HG03469 (cell line): ENCODE results near the gene RGS19.
"Not testable (repeated sequence)": the region's sequence is repeated elsewhere in the genome, so short reads cannot be mapped to it uniquely, and the experiment has no call there.

Experiments used
- ATAC-seq: cut with Tn5 transposase; IDR thresholded peaks from one replicate; pipeline ENCODE4 v1.9.1; 2021; ENCODE audit warnings: mild to moderate bottlenecking, moderate library complexity, moderate number of reproducible peaks; ENCODE audit not compliant: unreplicated experiment

The RGS19 gene

DNA sequence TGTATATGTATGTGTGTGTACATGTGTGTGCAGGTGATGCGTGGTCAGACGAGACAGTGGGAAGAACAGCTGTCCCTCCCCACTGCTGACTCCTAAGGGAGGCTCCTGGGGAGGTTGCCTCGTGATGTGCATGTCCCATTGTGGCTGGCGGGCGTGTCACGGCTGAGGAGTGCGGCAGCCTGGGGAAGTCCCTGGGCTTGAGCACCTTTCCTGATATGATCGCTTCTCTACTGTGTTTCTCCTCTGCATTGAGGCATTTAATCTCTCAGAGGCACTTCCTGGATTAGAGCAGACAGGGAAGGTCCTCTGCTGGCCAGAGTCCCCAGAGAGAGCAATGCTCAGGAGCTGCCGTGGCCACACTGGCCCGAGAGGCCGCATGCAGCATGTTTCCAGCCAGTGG is 16.6 kb upstream of the RGS19 start:
- ATAC-seq = no peak

GRCh38 chr20:64095455-64095854 is 16.1 kb upstream of the RGS19 start:
- ATAC-seq = no peak

DNA sequence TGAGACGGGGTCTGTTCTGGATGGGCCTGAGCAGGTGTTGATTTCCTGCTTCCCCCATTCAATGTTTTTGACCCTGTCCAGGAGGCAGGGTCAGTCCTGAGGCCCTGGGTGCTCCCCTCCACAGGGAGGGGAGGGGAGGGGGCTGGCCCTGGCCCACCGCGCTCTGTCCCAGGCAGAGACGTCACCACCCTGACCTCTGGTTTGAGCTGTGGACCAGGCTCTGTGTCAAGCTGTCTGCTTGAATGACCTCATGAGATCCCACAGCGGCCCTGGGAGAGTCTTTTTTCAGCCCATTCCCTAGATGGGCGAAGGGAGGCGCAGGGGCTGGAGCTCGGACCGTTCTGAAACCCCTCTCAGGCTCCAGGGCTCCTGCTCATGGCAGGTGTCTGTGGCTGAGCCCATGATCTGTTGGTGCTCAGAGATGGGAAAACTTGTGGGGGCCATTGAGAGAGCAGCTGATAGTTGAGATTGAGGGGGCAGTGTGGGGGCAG is 13.7 kb upstream of the RGS19 start:
- ATAC-seq = no peak

DNA sequence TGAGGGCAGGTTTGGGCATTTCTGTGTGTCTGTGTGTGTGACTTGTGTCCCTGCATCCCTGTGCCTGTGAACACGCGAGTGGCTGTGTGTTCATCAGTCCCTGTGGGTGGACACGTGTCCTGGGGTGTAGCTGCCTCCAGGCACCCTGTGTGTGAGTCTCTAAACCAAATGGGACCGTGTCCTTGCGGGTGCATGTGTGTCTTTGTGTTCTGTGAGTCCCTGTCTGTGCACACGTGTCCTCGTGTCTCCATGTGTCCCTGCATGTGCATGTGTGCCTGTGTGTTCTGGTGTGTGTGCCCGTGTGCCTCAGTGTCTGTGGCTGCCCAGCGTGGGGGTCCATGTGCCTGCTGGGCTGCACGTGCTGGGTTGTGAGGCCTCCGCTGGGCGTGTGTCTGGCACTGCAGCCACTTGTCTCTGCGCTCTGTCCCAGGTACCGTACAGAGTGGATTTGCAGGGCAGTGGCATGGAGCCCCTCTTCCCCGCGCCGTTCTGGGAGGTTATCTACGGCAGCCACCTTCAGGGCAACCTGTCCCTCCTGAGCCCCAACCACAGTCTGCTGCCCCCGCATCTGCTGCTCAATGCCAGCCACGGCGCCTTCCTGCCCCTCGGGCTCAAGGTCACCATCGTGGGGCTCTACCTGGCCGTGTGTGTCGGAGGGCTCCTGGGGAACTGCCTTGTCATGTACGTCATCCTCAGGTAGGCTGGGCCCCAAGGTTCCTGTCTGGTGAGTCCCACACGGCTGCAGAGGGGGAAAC is 13.1 kb upstream of the RGS19 start:
- no peak for ATAC-seq

GRCh38 chr20:64091770-64092169 is 12.5 kb upstream of the RGS19 start:
- ATAC-seq = no peak

- ATAC-seq = no peak
Observed at GRCh38 chr20:64091340-64091739, 12.0 kb upstream of the RGS19 start.

DNA sequence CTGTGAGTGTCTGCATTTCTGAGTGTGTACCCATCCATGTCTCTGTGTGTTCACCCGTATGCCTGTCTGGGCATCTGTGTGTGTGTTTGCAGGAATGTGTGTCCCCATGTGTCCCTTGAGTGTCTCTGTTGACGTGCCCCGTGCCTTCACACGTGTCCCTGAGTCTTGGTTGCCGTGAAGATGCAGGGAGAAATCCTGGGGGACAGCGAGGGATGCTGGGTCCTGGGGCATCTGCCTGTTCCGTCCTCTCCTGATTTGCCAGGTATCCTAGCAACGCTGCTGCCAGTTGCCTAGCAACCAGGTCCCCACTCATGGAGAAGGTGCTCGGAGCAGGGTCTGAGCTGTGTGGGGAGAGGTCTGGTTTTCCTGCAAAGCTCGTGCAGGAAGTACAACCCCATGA is 10.8 kb upstream of the RGS19 start:
- ATAC-seq = no peak

DNA sequence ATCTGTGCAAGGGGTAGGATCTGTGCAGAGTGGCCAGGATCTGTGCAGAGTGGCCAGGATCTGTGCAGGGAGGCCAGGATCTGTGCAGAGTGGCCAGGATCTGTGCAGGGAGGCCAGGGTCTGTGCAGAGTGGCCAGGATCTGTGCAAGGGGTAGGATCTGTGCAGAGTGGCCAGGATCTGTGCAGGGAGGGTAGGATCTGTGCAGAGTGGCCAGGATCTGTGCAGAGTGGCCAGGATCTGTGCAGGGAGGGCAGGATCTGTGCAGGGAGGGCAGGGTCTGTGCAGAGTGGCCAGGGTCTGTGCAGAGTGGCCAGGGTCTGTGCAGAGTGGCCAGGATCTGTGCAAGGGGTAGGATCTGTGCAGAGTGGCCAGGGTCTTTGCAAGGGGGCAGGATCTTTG is 9.3 kb upstream of the RGS19 start:
- ATAC-seq = not testable (repeated sequence)

DNA sequence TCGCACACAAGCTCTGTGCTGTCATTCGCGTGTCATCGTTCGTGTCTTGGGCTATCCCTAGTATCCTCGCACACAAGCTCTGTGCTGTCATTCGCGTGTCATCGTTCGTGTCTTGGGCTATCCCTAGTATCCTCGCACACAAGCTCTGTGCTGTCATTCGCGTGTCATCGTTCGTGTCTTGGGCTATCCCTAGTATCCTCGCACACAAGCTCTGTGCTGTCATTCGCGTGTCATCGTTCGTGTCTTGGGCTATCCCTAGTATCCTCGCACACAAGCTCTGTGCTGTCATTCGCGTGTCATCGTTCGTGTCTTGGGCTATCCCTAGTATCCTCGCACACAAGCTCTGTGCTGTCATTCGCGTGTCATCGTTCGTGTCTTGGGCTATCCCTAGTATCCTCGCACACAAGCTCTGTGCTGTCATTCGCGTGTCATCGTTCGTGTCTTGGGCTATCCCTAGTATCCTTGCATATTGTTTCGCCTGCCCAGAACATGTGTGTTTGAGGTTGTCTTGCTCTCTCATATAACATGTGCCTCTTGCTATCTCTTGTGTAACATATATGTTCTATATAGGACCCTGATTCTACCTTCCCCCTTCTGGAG is 8.0 kb upstream of the RGS19 start:
- not testable (repeated sequence) for ATAC-seq

GRCh38 chr20:64086801-64087200 is 7.5 kb upstream of the RGS19 start:
- ATAC-seq = no peak

- no peak for ATAC-seq
Observed at GRCh38 chr20:64084685-64085152, 5.4 kb upstream of the RGS19 start.

DNA sequence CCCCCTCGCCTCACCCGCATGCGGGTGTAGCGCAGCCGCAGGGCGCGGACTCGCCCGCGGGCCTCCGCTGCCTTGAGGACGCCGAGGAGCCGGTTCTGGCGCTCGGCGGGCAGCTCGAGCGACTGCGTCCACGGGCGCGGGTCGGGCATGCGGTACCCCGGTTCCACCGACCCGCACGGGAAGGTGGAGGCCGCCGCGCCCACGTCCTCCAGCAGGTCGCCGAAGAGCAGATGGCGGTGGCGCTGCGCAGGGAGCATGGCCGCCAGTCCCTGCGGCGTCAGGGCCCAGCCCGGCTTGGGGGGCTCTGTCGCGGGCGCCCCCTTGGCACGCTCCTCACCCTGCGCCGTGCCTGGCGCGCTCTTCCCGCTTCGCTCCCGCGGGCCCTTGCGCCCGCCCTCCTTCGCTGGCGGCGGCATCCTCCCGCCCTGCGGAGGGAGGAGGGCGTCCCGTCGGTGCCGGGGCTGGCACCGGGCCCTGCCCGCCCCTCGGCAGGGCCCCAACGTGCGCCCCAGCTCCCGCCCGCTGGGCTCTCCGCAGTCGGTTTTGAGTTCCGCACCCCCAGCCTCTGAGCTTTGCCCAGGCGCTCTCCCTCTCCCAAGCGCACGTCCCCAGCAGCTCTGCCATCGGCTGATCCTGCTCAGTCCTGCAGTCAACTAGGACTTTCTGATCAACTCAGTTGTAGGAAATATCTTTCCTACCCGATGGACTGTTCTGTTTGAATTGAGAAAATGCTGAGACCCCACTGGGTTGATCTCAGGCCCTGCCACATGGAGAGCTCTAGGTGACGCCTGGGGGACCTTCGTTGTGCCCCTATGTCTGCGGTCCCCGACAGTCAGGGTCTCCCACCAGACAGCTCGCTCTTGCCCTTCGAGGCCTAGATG is 4.7 kb upstream of the RGS19 start, which contains the start of gene LKAAEAR1:
LKAAEAR1 (minus strand) TSS at position 595 of the 881 bp plus-strand sequence; CDS start at position 416, 179 bp downstream.
- no peak for ATAC-seq

DNA sequence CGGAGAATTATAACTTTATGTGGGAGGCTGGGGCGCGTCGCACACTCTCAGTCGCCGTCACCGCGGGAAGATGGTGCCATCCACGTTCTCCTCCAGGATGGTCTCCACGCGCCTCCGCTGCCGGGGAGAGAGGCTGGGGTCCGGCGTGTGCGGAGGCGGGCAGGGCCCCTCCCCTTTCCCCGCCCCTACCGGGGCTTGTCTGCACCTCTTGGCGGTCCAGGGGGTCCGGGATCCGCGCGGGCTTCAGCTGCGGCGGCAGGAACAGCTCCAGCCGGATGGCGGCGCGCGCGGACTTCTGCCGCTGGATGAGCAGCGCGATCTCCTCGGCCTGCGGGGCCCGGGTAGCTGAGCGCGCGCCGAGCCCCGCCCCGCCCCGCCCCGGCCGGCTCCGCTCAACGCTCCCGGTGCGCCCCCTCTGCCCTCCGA is 4.1 kb upstream of the RGS19 start:
- no peak for ATAC-seq

DNA sequence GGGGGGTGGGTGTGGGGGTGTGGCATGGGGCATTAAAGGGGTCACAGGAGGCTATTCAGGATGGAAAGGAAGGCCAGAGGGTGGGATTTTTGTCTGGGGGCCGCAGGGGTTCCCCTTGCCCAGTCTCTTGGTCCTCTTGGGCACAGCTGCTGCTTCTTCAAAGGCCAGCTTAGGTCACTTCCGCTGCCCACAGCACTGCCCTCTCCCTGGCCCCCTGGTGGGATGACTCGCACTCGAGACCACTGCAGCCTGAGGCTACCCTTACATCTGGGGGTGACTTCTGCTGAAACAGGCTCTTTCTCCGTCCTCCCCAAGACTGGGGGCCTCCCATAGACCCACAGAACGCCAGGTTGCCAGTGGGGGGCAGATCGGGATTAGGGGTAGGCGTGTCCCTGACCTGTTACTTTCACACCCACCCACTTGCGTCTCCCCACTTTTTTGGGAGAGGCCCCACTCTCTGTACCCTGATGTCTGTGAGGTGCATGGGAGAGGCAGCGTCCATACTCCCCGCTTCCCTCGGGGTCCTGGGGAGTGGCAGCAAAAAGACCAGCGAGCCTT is 3.6 kb upstream of the RGS19 start:
- ATAC-seq = no peak

DNA sequence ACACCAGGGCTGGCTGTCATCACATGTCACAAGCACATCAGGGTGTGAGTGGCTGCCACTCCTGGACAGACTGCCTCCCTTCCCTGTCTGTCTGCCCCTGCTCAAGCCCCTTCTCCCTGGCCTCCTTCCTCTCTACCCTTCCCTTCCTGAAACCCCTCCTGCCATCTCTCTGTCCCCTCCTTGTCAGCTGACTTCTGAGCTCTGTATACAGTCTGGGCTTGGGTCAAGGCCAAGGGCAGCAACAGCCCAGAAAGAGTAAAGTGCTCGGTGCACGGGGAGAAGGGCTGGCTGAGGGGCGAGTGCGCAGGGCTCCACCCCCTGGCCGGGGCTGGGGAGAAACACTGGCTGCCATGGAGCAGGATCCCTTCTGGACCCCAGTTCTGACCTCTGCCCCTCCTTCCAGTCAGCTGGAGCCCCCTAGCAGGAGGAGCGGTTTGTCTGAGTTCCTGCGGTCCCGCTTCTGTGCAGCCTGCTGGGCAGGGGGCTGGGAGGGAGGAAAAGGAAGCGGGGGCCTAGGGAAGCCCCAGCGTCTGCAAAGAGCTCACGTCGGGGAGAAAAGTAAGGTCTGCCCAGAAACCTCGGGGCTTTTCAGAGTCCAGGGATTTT is 2.9 kb upstream of the RGS19 start:
- ATAC-seq = no peak

DNA sequence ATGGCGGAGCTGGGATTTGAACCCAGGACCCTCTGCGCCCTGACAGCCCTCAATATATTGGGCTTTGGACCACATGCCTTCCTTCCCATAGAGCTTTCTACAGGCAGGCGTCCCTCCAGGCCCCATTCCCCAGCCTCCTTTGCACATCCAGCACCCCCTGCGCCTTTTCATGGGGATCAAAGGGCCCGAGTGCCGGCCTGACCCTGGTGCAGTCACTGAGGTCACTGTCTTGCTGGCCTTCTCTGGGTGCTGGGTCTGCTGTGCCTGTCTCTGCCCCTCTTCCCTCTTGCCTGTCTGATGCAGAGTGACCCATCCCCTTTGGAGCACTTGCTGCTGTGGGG is 2.3 kb upstream of the RGS19 start:
- no peak for ATAC-seq

GRCh38 chr20:64080813-64081623 is 1.7 kb upstream of the RGS19 start:
- ATAC-seq = no peak

- no peak for ATAC-seq
Observed at GRCh38 chr20:64080013-64080812, 895 bp upstream of the RGS19 start, which contains the start of gene OPRL1. TSS of gene OPRL1 (plus strand) at chr20:64080082. CDS start at chr20:64092721, 12,639 bp downstream.

DNA sequence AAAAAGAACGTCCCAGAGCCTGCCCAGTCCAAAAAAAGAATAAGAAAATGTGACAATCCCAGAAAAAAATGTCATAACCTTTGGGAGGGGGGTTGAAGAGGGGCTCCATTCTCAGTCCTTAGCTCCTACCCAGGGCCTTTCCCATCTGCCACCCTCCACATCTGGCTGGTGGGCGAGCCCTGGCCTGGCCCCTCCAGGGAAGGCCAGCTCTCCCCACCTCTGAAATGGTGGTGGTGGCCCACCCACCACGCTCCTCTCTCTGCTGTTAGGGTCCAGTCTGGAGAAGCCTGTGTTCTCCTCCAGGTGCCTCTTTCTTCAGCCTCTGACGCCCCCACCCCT is 415 bp downstream of the RGS19 start:
- ATAC-seq = no peak
